ENCODE measurements around the gene PYCARD.

GRCh38 chr16:31167315-31167714 is 35.2 kb downstream of the PYCARD start:
- no peak for TF ChIP-seq POLR2A (IDR thresholded peaks at IDR 0.05)
- no peak for TF ChIP-seq CTCF (IDR thresholded peaks at IDR 0.05)
